Measurements from ENCODE around the gene UFD1.
A peak's percentile ranks its signal among the peaks of the same experiment; 100 is the strongest.

The UFD1 gene

GRCh38 chr22:19466848-19467752 is 11.9 kb downstream of the UFD1 start:
- DNase-seq: no peak

- DNase-seq: no peak
Observed at GRCh38 chr22:19466126-19466716, 12.8 kb downstream of the UFD1 start.

- no peak for DNase-seq
Observed at GRCh38 chr22:19464975-19465374, 14.0 kb downstream of the UFD1 start.

GRCh38 chr22:19464546-19464945 is 14.4 kb downstream of the UFD1 start:
- no peak for DNase-seq

- no peak for DNase-seq
Observed at GRCh38 chr22:19463491-19464469, 15.2 kb downstream of the UFD1 start.

GRCh38 chr22:19463008-19463407 is 16.0 kb downstream of the UFD1 start:
- no peak for DNase-seq

- no peak for DNase-seq
Observed at GRCh38 chr22:19461506-19461905, 17.5 kb downstream of the UFD1 start.

GRCh38 chr22:19460036-19460435 is 19.0 kb downstream of the UFD1 start:
- DNase-seq: no peak

- DNase-seq: no peak
Observed at GRCh38 chr22:19457828-19458428, 21.1 kb downstream of the UFD1 start.

GRCh38 chr22:19456541-19456940 is 22.5 kb downstream of the UFD1 start:
- no peak for DNase-seq

GRCh38 chr22:19455585-19456370 is 23.2 kb downstream of the UFD1 start:
- no peak for DNase-seq

- DNase-seq: no peak
Observed at GRCh38 chr22:19455033-19455432, 24.0 kb downstream of the UFD1 start.

GRCh38 chr22:19454156-19454555 is 24.8 kb downstream of the UFD1 start:
- peak in 1 of 2 experiments; percentile 59 for DNase-seq

- no peak for DNase-seq
Observed at GRCh38 chr22:19453718-19454117, 25.3 kb downstream of the UFD1 start.

GRCh38 chr22:19451570-19451969 is 27.4 kb downstream of the UFD1 start:
- no peak for DNase-seq

GRCh38 chr22:19450363-19451175 is 28.4 kb downstream of the UFD1 start:
- DNase-seq: no peak

- no peak for DNase-seq
Observed at GRCh38 chr22:19449422-19449767, 29.6 kb downstream of the UFD1 start.

- no peak for DNase-seq
Observed at GRCh38 chr22:19448739-19449421, 30.1 kb downstream of the UFD1 start.

GRCh38 chr22:19448076-19448607 is 30.9 kb downstream of the UFD1 start:
- DNase-seq: no peak

All from stimulated activated CD4-positive, alpha-beta T cell treated with anti-CD3 and anti-CD28 coated beads, Interleukin-4, amount 100 ng/mL, for 4 hours (primary cell).